ENCODE data around the gene DDIT4L.
"Not testable (repeated sequence)": the region's sequence is repeated elsewhere in the genome, so short reads cannot be mapped to it uniquely, and the experiment has no call there.

Gene DDIT4L, protein sequence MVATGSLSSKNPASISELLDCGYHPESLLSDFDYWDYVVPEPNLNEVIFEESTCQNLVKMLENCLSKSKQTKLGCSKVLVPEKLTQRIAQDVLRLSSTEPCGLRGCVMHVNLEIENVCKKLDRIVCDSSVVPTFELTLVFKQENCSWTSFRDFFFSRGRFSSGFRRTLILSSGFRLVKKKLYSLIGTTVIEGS

GRCh38 chr4:100189820-100190642 lies at the start of gene DDIT4L:
TSS of gene DDIT4L (minus strand) at chr4:100190468. CDS start at chr4:100189983, 485 bp downstream.
- peak; percentile 35 for DNase-seq

DNA sequence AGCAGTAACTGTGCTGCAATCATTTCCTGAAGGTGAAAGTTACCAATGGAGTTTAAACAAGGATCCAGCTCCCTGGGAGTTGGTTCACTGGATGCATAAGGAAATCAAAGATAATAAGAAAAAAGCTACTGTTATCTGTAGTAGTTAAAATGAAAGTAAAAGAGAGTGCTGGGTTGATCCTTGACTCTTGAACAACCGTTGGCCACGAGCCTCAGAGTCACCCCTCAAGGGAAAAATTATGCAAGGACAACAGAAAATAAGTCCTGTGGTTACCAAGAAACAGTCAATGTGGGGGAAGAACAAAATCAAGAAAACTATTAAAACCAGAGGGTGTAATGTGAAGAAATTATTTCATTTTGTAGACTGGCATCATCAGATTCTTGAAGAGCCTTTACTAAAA lies 49.7 kb upstream of the DDIT4L start:
- DNase-seq, result no peak

GRCh38 chr4:100224721-100225120 lies 34.5 kb upstream of the DDIT4L start:
- no peak for DNase-seq

- no peak for DNase-seq
Measured at GRCh38 chr4:100224160-100224559, 33.9 kb upstream of the DDIT4L start.

- DNase-seq, result no peak
Measured at GRCh38 chr4:100208964-100209363, 18.7 kb upstream of the DDIT4L start.

DNA sequence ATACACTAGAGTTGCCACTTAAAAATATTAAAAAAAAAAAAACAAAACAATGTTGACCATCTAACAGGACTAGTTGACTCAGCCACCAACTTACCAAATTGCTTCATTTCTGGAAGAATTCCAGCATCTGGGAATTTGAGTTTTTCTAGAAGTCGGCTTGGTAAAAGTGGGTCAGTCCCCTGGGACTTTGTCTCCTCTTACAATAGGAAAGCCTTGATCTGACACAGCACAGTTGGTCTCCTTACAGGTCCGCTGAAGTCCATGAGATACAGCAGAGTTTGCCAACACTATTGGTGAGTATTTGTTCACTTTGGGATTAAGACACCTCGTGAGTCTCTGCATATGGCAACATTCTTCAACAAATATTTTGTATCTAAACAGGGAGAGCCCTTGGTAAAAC lies 18.2 kb upstream of the DDIT4L start:
- no peak for DNase-seq

DNA sequence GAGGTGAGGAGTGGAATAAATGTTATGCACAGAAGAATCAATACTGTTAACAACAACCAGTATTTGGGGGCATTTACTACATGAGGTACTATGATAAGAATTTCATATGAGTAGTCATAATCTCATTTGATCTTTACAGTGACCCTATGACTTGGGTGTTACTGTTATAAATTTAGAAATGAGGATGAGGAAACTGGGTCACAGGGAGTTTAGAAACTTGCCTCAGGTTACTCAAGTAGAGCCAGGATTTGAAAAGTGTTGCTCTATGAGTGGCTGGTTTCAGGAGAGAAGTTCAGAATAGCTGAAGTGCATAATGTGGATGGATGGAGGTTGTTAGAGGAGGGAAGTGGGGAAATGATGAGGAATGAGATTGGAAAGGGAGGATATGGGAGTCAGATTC lies 16.6 kb upstream of the DDIT4L start:
- no peak for DNase-seq

- no peak for DNase-seq
Measured at GRCh38 chr4:100198061-100198460, 7.8 kb upstream of the DDIT4L start.

DNA sequence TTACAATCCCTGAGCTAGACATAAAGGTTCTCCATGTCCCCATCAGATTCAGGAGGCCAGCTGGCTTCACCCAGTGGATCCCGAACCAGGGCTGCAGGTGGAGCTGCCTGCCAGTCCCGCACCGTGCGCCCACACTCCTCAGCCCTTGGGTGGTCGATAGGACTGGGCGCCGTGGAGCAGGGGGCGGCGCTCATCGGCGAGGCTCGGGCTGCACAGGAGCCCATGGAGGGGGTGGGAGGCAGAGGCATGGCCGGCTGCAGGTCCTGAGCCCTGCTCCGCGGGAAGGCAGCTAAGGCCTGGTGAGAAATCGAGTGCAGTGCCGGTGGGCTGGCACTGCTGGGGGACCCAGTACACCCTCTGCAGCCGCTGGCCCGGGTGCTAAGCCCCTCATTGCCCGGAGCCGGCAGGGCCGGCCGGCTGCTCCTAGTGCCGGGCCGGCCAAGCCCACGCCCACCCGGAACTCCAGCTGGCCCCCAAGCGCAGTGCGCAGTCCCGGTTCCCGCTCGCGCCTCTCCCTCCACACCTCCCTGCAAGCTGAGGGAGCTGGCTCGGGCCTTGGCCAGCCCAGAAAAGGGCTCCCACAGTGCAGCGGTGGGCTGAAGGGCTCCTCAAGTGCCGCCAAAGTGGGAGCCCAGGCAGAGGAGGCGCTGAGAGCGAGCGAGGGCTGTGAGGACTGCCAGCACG lies 6.3 kb upstream of the DDIT4L start:
- DNase-seq, result not testable (repeated sequence)

DNA sequence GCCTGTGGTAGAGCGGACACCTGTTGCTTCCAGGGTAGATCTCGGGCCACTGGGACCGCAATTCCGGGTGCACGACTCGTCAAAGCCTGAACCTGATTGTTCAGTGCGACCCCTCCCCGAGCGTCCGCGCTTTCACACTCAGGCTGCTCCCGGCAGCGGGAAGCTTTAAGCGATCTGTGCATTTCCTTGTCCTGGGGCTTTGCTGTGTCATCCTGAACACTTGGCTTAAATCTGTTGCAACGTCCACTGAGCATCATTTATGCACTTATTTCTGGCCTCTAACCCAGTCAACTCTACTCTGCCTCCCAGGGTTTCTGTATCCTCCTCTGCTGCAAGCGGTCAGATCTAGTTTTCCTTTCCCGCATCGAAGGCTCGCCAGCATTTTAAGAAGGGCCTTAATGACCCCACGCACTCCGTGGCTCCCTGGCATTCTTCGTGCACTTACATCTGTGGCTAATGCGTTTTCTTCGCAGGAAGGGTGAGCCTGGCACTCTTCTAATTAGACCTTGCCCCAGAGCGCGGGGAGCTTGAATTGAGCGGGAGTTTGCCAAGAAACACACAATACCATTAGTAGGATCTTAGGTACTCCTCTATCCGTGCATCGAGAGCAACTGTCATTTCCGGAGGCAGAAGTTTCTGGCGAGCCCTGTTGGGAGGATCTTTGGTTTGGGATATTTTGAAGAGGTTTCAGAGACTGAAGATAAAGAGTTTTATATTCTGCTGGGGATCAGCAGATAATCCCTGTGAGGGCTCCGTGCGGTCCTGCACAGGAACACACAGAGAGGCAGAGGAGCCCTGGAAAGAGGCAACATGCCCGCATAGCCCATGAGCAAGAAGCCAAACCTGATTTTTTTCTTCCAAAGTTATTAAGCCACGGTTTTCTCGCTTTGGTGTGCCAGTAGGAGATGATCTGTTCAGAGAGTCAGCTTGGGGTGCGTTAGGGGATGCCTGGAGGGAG lies 654 bp upstream of the DDIT4L start:
- no peak for DNase-seq

DNA sequence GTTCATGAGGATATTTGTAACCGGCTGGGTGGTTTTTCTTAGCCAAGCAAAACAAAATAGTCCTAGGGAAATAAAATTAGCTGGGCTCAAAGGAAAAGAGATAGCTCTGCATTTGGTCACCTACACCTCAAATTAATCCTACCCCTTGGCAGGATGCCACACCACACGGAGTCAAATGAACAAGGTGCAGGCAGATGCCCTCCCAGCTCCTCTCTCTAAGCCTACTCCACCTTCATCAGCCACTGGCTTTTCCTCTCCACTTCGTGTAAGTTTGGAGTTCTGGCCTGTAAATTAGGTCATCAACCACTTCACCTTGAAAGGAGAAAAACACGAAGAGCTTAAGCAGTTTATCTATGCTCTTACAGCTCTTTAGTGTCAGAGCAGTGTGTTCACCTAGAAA lies 1.4 kb downstream of the DDIT4L start:
- no peak for DNase-seq

DNA sequence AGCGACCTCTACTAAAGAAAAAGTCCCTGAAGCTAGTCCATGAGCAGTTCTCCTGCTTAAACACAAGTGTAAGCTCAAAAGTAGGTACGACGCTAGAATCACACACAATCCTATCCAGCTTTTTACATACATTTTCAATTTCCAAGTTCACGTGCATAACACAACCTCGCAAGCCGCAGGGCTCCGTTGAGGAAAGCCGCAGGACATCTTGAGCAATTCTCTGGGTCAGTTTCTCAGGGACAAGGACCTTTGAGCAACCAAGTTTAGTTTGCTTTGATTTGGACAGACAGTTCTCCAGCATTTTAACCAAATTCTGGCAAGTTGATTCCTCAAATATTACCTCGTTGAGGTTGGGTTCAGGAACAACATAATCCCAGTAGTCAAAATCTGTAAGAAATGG lies 2.5 kb downstream of the DDIT4L start:
- DNase-seq, result no peak

DNA sequence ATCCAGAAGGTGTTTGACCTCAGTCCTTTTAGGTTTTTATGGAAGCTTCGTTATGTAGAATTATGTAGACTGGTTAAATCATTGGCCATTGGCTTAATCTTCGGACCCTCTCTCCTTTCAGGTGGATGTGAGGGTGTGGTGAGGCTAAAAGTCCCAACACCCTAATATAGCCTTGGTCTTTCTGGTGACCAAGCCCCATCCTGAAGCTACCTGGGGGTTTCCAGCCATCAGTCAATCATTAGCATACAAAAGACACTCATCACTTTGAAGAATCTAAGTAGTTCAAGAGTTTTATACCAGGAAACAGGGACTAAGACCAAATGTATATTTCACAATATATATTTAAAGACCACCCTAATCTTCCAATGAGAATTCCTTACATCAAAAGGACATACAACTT lies 5.5 kb downstream of the DDIT4L start:
- no peak for DNase-seq

DNA sequence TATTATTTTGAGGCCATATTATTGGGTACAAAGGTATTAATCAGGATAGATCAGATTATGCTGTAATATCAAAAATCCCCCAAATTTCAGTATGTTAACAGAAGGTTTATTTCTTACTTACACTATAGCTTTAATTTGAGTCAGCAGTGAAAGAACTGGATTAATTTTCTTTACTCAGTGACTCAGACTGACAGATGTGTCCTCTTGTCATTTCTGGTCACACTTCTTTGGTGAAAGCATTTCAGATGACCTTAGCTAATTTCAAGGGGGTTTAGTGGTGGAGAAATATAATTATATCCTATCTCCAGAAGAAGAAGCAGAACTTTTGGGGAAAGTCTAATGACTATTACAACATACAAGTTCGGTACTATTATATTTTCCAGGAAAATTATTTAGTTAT lies 12.4 kb downstream of the DDIT4L start:
- DNase-seq, result no peak

- no peak for DNase-seq
Measured at GRCh38 chr4:100177126-100177525, 13.1 kb downstream of the DDIT4L start.

- no peak for DNase-seq
Measured at GRCh38 chr4:100175858-100176257, 14.4 kb downstream of the DDIT4L start.

GRCh38 chr4:100174985-100175383 lies 15.3 kb downstream of the DDIT4L start:
- no peak for DNase-seq

DNA sequence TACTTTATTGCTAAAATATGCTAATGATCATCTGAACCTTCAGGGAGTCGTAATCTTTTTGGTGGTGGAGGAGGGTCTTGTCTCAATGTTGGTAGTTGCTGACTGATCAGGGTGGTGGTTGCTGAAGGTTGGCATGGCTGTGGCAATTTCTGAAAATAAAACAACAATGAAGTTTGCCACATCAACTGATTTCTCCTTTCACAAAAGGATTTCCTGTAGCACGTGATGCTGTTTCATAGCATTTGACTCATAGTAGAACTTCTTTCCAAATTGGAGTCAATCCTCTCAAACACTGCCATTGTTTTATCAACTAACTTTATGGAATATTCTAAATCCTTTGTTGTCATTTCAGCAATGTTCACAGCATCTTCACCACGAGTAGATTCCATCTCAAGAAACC lies 19.3 kb downstream of the DDIT4L start:
- DNase-seq, result no peak

DNA sequence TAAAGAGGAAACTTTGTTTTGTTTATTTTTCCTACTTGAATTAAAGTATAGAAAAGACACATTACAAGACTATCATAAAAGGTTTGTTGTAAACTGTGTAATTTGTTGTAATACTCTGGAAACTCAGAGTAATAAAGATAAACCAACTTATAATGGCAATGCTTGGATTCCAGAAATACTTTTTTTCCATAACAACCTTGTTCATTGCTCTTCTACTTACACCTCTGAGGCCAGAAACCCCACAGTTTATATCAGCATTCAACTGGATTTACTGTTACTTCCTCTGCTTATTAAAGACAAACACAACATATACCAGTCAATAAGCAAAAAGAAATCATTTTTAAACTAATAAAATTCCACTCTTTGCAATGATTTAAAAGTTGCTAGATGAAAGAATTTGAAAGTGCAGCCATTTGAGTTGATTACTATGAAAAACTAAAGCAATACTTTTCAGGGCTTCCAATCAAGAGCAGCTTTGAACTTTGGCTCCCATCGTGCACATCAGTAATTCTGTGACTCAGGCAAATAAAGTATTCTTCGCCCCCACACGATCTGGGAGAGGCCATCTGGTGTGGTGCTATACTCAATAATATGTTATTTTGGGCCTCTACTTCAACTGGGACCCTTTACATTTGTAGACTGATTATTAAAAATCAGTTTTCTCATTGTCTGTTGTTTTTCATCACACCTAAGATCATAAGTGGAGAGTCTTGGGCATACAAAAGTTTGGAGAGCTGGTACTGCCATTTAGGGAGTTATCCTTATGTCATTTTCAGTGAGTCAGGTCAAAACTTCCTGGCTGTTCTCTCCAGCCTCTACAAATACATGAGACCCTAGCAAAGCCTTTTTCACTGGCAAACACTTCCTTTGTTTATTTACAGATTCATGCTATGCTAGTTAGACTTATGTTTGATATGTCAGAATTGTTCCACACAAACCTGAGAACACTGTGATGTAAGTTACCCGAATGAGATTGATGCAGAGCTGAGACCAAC lies 20.5 kb downstream of the DDIT4L start:
- DNase-seq, result no peak

GRCh38 chr4:100168521-100168920 lies 21.7 kb downstream of the DDIT4L start:
- no peak for DNase-seq

- DNase-seq, result no peak
Measured at GRCh38 chr4:100166297-100167039, 23.8 kb downstream of the DDIT4L start.

All from stimulated activated CD8-positive, alpha-beta memory T cell treated with anti-CD3 and anti-CD28 coated beads, Interleukin-4, amount 100 ng/mL, for 48 hours (primary cell).